Activated CD4-positive, alpha-beta T cell treated with anti-CD3 and anti-CD28 coated beads, Interleukin-2, amount 50 U/mL, for 48 hours (primary cell): ENCODE data around the gene SLC2A11.
"Not testable (repeated sequence)": the region's sequence is repeated elsewhere in the genome, so short reads cannot be mapped to it uniquely, and the experiment has no call there.

Experiments
- DNase-seq, 2 experiments: peaks; one replicate each; pipeline ENCODE4 v3.0.0-alpha.2; 2020

Gene SLC2A11

DNA sequence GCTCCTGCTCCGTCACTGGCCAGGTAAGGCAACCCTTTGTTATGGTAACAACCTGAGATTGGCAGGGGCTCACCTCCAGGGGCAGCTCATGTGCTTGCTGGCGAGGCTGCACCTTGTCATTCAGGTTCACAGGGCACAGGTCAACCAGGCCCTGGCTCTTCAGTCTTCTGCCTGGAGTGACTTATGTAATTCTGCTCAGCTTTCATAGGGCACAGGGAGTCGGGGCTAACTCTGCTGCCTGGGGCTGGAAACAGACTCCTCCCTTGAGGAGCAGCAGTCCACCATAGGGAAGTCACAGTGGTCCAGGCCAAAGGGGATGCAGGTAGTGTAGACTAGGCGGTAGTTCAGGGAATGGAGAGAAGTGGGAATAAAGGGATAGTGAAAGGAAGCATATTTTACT, 35.0 kb downstream of the SLC2A11 start:
- DNase-seq, result no peak

GRCh38 chr22:23893121-23893944, 35.7 kb downstream of the SLC2A11 start:
- no peak for DNase-seq

DNA sequence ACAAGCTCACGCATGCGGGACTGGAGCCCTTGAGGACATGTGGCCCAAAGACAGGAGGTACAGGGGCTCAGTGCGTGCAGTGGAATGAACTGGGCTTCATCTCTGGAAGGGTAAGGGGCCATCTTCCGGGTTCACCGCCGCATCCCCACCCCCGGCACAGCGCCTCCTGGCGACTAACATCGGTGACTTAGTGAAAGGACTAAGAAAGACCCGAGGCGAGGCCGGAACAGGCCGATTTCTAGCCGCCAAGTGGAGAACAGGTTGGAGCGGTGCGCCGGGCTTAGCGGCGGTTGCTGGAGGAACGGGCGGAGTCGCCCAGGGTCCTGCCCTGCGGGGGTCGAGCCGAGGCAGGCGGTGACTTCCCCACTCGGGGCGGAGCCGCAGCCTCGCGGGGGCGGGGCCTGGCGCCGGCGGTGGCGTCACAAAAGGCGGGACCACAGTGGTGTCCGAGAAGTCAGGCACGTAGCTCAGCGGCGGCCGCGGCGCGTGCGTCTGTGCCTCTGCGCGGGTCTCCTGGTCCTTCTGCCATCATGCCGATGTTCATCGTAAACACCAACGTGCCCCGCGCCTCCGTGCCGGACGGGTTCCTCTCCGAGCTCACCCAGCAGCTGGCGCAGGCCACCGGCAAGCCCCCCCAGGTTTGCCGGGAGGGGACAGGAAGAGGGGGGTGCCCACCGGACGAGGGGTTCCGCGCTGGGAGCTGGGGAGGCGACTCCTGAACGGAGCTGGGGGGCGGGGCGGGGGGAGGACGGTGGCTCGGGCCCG, 36.5 kb downstream of the SLC2A11 start, which contains the start of gene MIF:
MIF (plus strand) TSS at position 439 of the 765 bp plus-strand sequence; CDS start at position 531, 92 bp downstream.
- peak; percentile 97 to 98 for DNase-seq

DNA sequence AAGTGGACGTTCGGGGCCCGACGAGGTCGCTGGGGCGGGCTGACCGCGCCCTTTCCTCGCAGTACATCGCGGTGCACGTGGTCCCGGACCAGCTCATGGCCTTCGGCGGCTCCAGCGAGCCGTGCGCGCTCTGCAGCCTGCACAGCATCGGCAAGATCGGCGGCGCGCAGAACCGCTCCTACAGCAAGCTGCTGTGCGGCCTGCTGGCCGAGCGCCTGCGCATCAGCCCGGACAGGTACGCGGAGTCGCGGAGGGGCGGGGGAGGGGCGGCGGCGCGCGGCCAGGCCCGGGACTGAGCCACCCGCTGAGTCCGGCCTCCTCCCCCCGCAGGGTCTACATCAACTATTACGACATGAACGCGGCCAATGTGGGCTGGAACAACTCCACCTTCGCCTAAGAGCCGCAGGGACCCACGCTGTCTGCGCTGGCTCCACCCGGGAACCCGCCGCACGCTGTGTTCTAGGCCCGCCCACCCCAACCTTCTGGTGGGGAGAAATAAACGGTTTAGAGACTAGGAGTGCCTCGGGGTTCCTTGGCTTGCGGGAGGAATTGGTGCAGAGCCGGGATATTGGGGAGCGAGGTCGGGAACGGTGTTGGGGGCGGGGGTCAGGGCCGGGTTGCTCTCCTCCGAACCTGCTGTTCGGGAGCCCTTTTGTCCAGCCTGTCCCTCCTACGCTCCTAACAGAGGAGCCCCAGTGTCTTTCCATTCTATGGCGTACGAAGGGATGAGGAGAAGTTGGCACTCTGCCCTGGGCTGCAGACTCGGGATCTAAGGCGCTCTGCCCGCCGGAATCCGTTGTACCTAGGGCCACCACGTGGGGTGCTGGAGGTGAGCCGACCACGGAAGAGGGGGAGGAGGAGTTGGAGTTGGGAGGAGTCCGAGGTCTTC, 37.3 kb downstream of the SLC2A11 start:
- DNase-seq, result peak; percentile 77 to 84

- DNase-seq, result no peak
Measured at GRCh38 chr22:23895599-23896144, 38.0 kb downstream of the SLC2A11 start.

- no peak for DNase-seq
Measured at GRCh38 chr22:23896166-23896522, 38.5 kb downstream of the SLC2A11 start.

- no peak for DNase-seq
Measured at GRCh38 chr22:23896523-23897186, 39.0 kb downstream of the SLC2A11 start.

- no peak for DNase-seq
Measured at GRCh38 chr22:23897320-23897719, 39.6 kb downstream of the SLC2A11 start.

DNA sequence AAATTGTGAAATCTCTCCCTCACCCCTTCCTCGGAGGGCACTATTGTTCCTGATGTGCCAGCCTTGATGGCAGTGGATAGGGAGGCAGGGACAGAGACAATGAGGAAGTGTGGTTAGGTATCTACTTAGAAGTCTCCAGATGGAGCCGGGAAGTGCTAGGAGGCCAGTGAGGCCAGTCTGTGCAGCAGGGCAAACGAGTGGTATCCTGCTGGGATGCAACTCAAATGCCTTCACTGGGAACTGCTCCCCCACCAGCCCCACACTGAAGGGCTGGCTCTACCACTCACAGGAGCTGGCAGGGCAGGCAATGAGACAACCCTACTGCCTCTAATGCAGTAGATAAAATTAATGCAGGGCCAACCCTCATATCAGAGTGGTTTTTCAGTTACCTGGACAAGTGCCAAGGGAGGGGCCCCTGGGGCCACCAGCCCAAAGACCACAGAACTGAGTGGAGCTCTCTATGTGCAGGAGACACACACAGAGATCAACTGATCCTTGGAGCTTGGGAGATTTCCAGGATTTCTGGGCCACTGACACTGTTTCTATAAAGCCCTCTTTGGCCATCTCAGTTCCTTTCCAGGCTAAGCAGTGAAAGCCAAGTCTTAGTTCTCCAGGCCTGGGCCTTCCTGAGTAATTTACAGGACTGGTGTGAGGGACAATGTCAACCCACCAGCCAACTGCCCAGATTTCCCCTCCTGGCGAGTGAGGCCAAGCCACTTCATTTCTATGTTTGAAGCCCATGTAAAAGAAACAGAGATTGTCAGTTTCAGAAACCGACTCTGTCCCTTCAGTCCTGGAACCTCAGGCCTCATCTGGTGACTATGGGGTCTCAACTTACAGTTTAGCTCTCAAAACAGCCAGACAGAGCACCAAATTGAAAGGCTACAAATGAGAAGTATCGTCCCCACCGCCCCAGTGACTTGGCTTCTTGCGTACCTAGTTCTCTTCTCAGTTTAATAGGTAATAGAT, 40.6 kb downstream of the SLC2A11 start:
- peak; percentile 7 to 11 for DNase-seq

GRCh38 chr22:23899042-23899745, 41.5 kb downstream of the SLC2A11 start:
- no peak for DNase-seq

GRCh38 chr22:23900227-23900626, 42.6 kb downstream of the SLC2A11 start:
- DNase-seq, result not testable (repeated sequence)

- no peak for DNase-seq
Measured at GRCh38 chr22:23901600-23901999, 43.9 kb downstream of the SLC2A11 start.

GRCh38 chr22:23903328-23903971, 45.8 kb downstream of the SLC2A11 start:
- DNase-seq, result no peak

DNA sequence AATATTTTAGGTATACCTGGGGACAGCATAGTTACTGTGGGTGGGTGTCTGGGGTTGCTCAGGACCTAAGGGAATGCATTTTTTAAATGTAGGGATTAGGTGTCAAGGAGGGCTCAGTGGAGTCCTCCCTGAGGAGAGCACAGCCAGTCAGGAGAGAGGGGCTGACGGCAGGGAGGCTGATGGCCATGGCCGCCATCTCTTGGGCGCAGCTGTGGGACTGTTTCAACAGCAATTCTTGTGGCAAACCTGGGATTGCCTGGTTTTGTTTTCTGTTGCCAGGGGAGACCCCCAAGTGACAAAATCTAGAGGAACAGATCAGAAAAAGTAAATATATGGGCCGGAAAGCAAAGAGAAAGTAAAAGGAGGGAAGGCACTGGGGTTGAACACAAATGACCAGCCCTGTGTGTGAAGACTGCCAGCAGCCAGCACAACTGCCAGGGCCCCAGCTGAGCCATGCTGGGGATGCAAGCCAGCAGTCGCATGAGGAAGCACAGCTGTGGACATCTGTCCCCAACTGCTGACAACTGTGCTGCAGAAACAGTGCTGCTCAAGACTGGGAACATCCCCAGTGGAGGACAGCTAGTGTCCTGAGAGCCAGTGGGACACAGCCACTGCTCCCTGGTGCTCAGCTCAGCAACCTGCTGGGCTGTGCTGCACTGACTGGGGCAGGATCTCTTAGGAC, 47.0 kb downstream of the SLC2A11 start:
- DNase-seq, result no peak

DNA sequence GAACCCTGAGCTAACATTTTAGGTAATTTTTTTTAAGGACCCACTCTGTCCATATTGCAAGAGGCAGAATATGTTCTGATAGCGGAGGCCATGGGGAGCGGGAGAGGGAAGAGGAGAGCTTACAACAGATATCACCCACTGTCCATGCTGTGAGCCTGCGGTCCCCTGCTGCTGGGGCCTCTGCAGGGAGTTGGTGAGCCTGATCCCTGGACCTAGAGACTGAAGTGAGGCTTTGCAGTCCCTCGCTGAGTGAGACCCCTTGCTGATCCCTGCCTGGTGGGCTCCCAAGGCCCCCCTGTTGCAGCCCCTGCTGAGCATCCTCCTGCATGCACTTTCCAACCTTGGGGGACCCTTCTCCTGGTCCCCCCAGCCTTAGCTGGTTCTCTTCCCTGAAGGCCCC, 49.0 kb downstream of the SLC2A11 start:
- no peak for DNase-seq

DNA sequence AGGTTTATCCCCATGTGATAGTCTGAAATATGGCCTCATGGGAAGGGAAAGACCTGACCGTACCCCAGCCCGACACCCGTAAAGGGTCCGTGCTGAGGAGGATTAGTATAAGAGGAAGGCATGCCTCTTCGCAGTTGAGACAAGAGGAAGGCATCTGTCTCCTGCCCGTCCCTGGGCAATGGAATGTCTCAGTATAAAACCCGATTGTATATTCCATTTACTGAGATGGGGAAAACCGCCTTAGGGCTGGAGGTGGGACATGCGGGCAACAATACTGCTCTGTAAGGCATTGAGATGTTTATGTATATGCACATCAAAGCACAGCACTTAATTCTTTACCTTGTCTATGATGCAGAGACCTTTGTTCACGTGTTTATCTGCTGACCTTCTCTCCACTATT, 49.7 kb downstream of the SLC2A11 start:
- not testable (repeated sequence) for DNase-seq

DNA sequence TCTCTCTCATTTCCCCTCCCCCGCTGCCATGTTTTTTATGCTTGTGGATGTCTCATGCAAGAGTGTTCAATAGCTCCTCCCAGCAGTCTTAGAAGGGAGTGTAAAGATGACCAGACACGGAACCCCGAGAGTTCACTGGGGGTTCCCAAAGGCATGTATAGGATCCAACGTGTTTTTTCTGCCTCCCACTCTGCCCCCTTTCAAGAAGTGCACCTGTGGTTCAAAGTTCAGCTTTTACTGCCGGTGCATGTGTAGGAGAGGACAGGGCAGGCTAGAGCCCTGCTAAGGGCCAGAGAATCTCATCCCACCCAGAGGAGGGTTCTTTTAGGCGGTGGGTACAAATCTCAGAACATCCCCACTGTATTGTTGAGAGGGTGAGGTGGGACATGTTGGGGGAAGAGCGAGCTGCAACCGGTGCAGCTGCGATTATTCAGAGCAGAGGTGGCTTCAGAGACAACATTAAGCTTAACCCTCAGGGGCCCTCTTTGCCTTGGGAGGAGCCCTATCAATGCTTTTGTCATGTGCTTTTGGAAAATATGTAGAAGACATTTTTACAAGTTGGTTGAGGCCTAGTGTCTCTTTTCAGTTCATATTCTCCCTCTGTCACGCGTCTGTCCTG, 51.0 kb downstream of the SLC2A11 start:
- no peak for DNase-seq

GRCh38 chr22:23909296-23909898, 51.7 kb downstream of the SLC2A11 start:
- no peak for DNase-seq
